Psoas muscle (tissue), 8 donors: Measurements from ENCODE around the gene RABGAP1L. TPM values are rescaled to one million over a fixed set of nuclear protein-coding genes. Genes with fewer than 3 reads are reported as not detected.

Experiments used
- ATAC-seq, 4 donors: fragments of 200-7000 bp; cut with Tn5 transposase; one replicate each; pipeline ENCODE4 v1.9.1; 2020; ENCODE audit warnings: moderate library complexity in 3 of 4, mild to moderate bottlenecking in 2 of 4
- DNase-seq, 2 donors: peaks; one replicate each; pipeline ENCODE4 v3.0.0-alpha.2; 2020
- H3K27ac ChIP-seq: fragments of 200-600 bp; one replicate; pipeline ENCODE4 v1.8.0; 2022
- H3K27me3 ChIP-seq, 3 donors: fragments of 200-600 bp in 1 of 3; one replicate each; pipeline versions ENCODE4 v1.6.1 to v1.8.0; 2013 to 2022; ENCODE audit warnings: low read length in 2 of 3, mild to moderate bottlenecking in 2 of 3, moderate library complexity in 1 of 3; ENCODE audit not compliant: insufficient read depth in 3 of 3
- H3K36me3 ChIP-seq, 2 donors: fragments of 200-600 bp in 1 of 2; one replicate each; pipeline versions ENCODE4 v1.6.1 to v1.8.0; 2013 to 2022; ENCODE audit warnings: low read depth in 1 of 2, mild to moderate bottlenecking in 1 of 2, moderate library complexity in 1 of 2; ENCODE audit not compliant: insufficient read depth in 1 of 2
- H3K4me1 ChIP-seq: fragments of 200-600 bp; one replicate; pipeline ENCODE4 v1.8.0; 2022
- H3K4me3 ChIP-seq: fragments of 200-600 bp; one replicate; pipeline ENCODE4 v1.8.0; 2022; ENCODE audit warnings: mild to moderate bottlenecking
- H3K9me3 ChIP-seq: fragments of 200-600 bp; one replicate; pipeline ENCODE4 v1.8.0; 2022
- CTCF ChIP-seq: fragments of 200-600 bp; IDR thresholded peaks from one replicate; pipeline ENCODE4 v1.8.0; 2022; ENCODE audit warnings: antibody characterized with exemption
- WGBS, 3 donors: extraction: QIAGEN DNeasy Blood & Tissue Kit; methylation state at CpG; one replicate each; pipeline versions ENCODE4 v1.1.6 to v1.1.7; 2013; 5-methylcytosine and 5-hydroxymethylcytosine counted together
- intact Hi-C, 2 donors: fragments of 100-400 bp; cut with DNase I; formaldehyde crosslinking; loops; one replicate each; pipeline versions ENCODE4 v1.11.0 to v1.14.2; 2022
- polyA plus RNA-seq, 3 donors: library from polyadenylated mRNA; stranded (reverse); fragments of 200-250 nt; gene quantifications; one replicate each; pipeline ENCODE4 v1.2.3, GENCODE V29; 2013
- total RNA-seq, 4 donors: library from RNA; stranded (reverse); fragmentation: NEBNext Ultra II Directional in 2 of 4; extraction: Animal tissue kit (Norgen Biotek cat#: 25700) in 2 of 4; gene quantifications; one replicate each; pipeline versions ENCODE4 v1.2.1 to v1.2.4, GENCODE V29; 2021 to 2023
- donor health status: healthy with polysubstance abuse.
- donor health status: DM: no; HTN: no; CAD: no; lungs with moderate emphysema.
- donor health status: Bipolar disorder and iron deficiency.
- donor health status: healthy.
- donor health status: DM: yes; HTN: yes; CAD: no.
- donor health status: DM: no; HTN: no; CAD: no.
- donor health status: DM: no; HTN: no; CAD: no.
- donor health status: DM: yes; HTN: yes; CAD: no.

RABGAP1L gene
- total and polyA plus RNA-seq, 7 donors = 2.9 to 14.4 (median 8.7) TPM

- no peaks in the 10 kb centered on the region for H3K9me3 ChIP-seq
- no peak for TF ChIP-seq CTCF
- 81 to 87% (median 84%) methylated on average over 4 of the region's 4 CpGs for WGBS, 3 donors
- ATAC-seq = no peak
- H3K36me3 ChIP-seq = no peaks in the 10 kb centered on the region
- no peak overlapping the region for H3K4me3 ChIP-seq
- DNase-seq = no peak
- no peaks in the 10 kb centered on the region for H3K27me3 ChIP-seq
- peaks cover 25% of the 10 kb centered on the region for H3K4me1 ChIP-seq
- H3K27ac ChIP-seq = no peak overlapping the region
- intact Hi-C loops = no loop called here
These were observed 808.8 kb downstream of the RABGAP1L start for GRCh38 chr1:174967845-174968705.

- H3K36me3 ChIP-seq = no peaks in the 10 kb centered on the region
- H3K27me3 ChIP-seq = no peaks in the 10 kb centered on the region
- no peak for TF ChIP-seq CTCF
- no peak overlapping the region for H3K4me3 ChIP-seq
- no peak overlapping the region for H3K27ac ChIP-seq
- 68 to 76% (median 71%) methylated on average over 5 of the region's 5 CpGs for WGBS, 3 donors
- ATAC-seq (no peak), DNase-seq (no peak)
- intact Hi-C loops = no loop called here
- H3K4me1 ChIP-seq = peaks cover 20% of the 10 kb centered on the region
- H3K9me3 ChIP-seq = no peaks in the 10 kb centered on the region
These were observed 809.5 kb downstream of the RABGAP1L start for GRCh38 chr1:174968750-174969244.

- WGBS, 3 donors = 95 to 100% (median 97%) methylated on average over 1 of the region's 1 CpG
- DNase-seq (no peak), ATAC-seq (no peak)
- Histone ChIP-seq H3K4me3 (no peak overlapping the region), H3K9me3 (no peaks in the 10 kb centered on the region), H3K27me3 (no peaks in the 10 kb centered on the region), H3K4me1 (peaks cover 11% of the 10 kb centered on the region), H3K27ac (no peak overlapping the region), H3K36me3 (no peaks in the 10 kb centered on the region)
- intact Hi-C loops = no loop called here
- no peak for TF ChIP-seq CTCF
These were observed 810.7 kb downstream of the RABGAP1L start for GRCh38 chr1:174969977-174970376.

- Histone ChIP-seq H3K27me3 (no peaks in the 10 kb centered on the region), H3K4me3 (no peak overlapping the region), H3K27ac (no peak overlapping the region), H3K9me3 (no peaks in the 10 kb centered on the region), H3K36me3 (no peaks in the 10 kb centered on the region), H3K4me1 (no peaks in the 10 kb centered on the region)
- intact Hi-C loops = no loop called here
- TF ChIP-seq CTCF = no peak
- no peak for DNase-seq
- no peak for ATAC-seq
These were observed 812.1 kb downstream of the RABGAP1L start for GRCh38 chr1:174971466-174971865.

- 84 to 95% (median 87%) methylated on average over 2 of the region's 2 CpGs for WGBS, 3 donors
- H3K27me3 ChIP-seq = no peaks in the 10 kb centered on the region
- H3K36me3 ChIP-seq = no peaks in the 10 kb centered on the region
- intact Hi-C loops = no loop called here
- no peaks in the 10 kb centered on the region for H3K4me1 ChIP-seq
- TF ChIP-seq CTCF = no peak
- H3K4me3 ChIP-seq = no peak overlapping the region
- DNase-seq (no peak), ATAC-seq (no peak)
- no peaks in the 10 kb centered on the region for H3K9me3 ChIP-seq
- H3K27ac ChIP-seq = no peak overlapping the region
These were observed 812.6 kb downstream of the RABGAP1L start for GRCh38 chr1:174971902-174972301.
